Keratinocyte (primary cell): Measurements from ENCODE around the gene ACBD7. TPM values are rescaled to one million over a fixed set of nuclear protein-coding genes. Genes with fewer than 3 reads are reported as not detected.

Experiments
- DNase-seq: peaks from one replicate; pipeline ENCODE4 v3.0.0-alpha.2; 2011; ENCODE audit warnings: low read depth, missing footprints, low spot score
- FAIRE-seq: peaks from 2 replicates; lab custom pipeline; 2011; peaks lifted over from hg19 to GRCh38; lab: Jason Lieb, UNC
- H2AFZ ChIP-seq: 2 replicates; pipeline ENCODE4 v1.6.0; 2012; ENCODE audit warnings: low read length, control low read depth, inconsistent platforms; ENCODE audit not compliant: control insufficient read depth
- H3K27ac ChIP-seq: 2 replicates; pipeline ENCODE4 v1.5.1; 2011; ENCODE audit warnings: low read length; ENCODE audit not compliant: control insufficient read depth, insufficient read depth
- H3K27me3 ChIP-seq: 3 replicates; pipeline ENCODE4 v1.6.0; 2011; ENCODE audit warnings: low read length; ENCODE audit not compliant: control insufficient read depth, insufficient read depth; ENCODE audit errors: extremely low read depth
- H3K36me3 ChIP-seq, 2 experiments: 2 replicates in 1 of 2; 3 replicates in 1 of 2; pipeline ENCODE4 v1.5.1; 2011; ENCODE audit warnings: low read length in 2 of 2, mild to moderate bottlenecking in 1 of 2; ENCODE audit not compliant: control insufficient read depth in 2 of 2, insufficient read depth in 2 of 2; ENCODE audit errors: extremely low read depth in 1 of 2
- H3K4me1 ChIP-seq: 3 replicates; pipeline ENCODE4 v1.5.1; 2011; ENCODE audit warnings: low read length; ENCODE audit not compliant: control insufficient read depth, insufficient read depth; ENCODE audit errors: extremely low read depth
- H3K4me2 ChIP-seq: 3 replicates; pipeline ENCODE4 v1.6.0; 2011; ENCODE audit warnings: low read depth, low read length; ENCODE audit not compliant: control insufficient read depth, insufficient read depth; ENCODE audit errors: extremely low read depth
- H3K4me3 ChIP-seq, 3 experiments: fragments of 200-600 bp in 1 of 3; sonication (generic) in 1 of 3; 2 replicates in 2 of 3; 3 replicates in 1 of 3; pipeline ENCODE4 v1.5.1; 2011 to 2016; ENCODE audit warnings: low read length in 3 of 3, mild to moderate bottlenecking in 3 of 3, control low read depth in 2 of 3, inconsistent platforms in 1 of 3, low read depth in 1 of 3, mixed read lengths in 1 of 3, mixed run types in 1 of 3, moderate library complexity in 1 of 3; ENCODE audit not compliant: control insufficient read depth in 2 of 3, insufficient read depth in 2 of 3; ENCODE audit errors: extremely low read depth in 1 of 3
- H3K79me2 ChIP-seq: 2 replicates; pipeline ENCODE4 v1.6.0; 2012; ENCODE audit warnings: low read length; ENCODE audit not compliant: control insufficient read depth, insufficient read depth
- H3K9ac ChIP-seq: 3 replicates; pipeline ENCODE4 v1.6.0; 2011; ENCODE audit warnings: low read length; ENCODE audit not compliant: control insufficient read depth, insufficient read depth; ENCODE audit errors: extremely low read depth
- H3K9me1 ChIP-seq: 3 replicates; pipeline ENCODE4 v1.6.0; 2011; ENCODE audit warnings: low read length; ENCODE audit not compliant: control insufficient read depth, insufficient read depth; ENCODE audit errors: extremely low read depth
- H3K9me3 ChIP-seq: 2 replicates; pipeline ENCODE4 v1.5.1; 2012; ENCODE audit warnings: low read depth, low read length; ENCODE audit not compliant: control insufficient read depth
- H4K20me1 ChIP-seq: 3 replicates; pipeline ENCODE4 v1.6.0; 2011; ENCODE audit warnings: low read length; ENCODE audit not compliant: control insufficient read depth, insufficient read depth; ENCODE audit errors: extremely low read depth
- EZH2 ChIP-seq: IDR thresholded peaks from one replicate; pipeline ENCODE4 v1.6.1; 2012; ENCODE audit warnings: inconsistent platforms, mild to moderate bottlenecking, low read length, moderate library complexity
- dilution Hi-C: fragments of 300-500 bp; cut with MboI; formaldehyde crosslinking; loops from one replicate; pipeline ENCODE4 v1.7.0; 2020; ENCODE audit warnings: low sequenced_read_pairs; ENCODE audit not compliant: extremely low pct_ligation_motif_present
- polyA plus RNA-seq, 5 experiments: library from polyadenylated mRNA; depleted of rRNA in 3 of 5; stranded (reverse) in 3 of 5; stranded (forward) in 1 of 5; unstranded in 1 of 5; fragments of >200 nt; gene quantifications; 1 replicate in 1 of 5; 2 replicates in 3 of 5; 3 replicates in 1 of 5; pipeline versions ENCODE4 v1.2.1 to v1.2.3, GENCODE V29; 2011 to 2012; ENCODE audit warnings: missing spikeins in 2 of 5, low read depth in 1 of 5, low replicate concordance in 1 of 5
- TF ChIP-seq, protein P1 (sequence below), 3 experiments: IDR thresholded peaks in 1 of 3; conservative IDR thresholded peaks in 1 of 3; optimal IDR thresholded peaks in 1 of 3; 2 replicates in 2 of 3; 3 replicates in 1 of 3; pipeline versions ENCODE3 to v1.5.1; 2011; ENCODE audit warnings: low read length in 3 of 3, mild to moderate bottlenecking in 3 of 3, moderate library complexity in 2 of 3, control low read depth in 1 of 3, inconsistent platforms in 1 of 3; ENCODE audit not compliant: insufficient read depth in 2 of 3; ENCODE audit errors: extremely low read depth in 1 of 3

The ACBD7 gene
- polyA plus RNA-seq, 1 donor (not counting 4 experiments of a cell fraction or from before 2014, with no cell fraction given): 0.20 TPM

DNA sequence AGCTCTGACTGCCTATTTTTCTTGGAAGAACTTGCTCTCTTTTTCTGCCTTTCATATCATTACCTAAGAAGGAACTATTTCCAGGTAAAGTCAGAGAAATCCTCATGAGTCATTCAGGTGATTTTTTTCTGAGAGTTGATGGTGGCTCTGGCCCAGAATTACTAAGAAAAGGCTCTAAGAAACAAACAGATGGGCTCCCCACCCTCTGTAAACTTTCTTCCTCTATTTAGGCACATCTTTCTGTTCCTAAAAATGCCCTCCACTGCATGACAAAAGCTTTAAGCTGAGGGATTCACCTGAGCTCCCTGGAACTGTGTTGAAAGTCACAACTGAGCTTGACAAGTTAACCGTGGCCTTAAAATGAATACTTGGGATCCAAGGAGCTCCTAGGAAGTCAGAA lies 43.2 kb downstream of the ACBD7 start:
- Histone ChIP-seq H3K27ac (no peak overlapping the region), H4K20me1 (no peaks in the 10 kb centered on the region), H3K9me1 (no peaks in the 10 kb centered on the region), H3K79me2 (no peaks in the 10 kb centered on the region), H3K27me3 (no peaks in the 10 kb centered on the region), H3K9me3 (no peaks in the 10 kb centered on the region), H2AFZ (peak overlapping the region; percentile 33), H3K9ac (no peak overlapping the region), H3K4me2 (no peak overlapping the region), H3K4me3 (no peak overlapping the region), H3K4me1 (peaks cover 11% of the 10 kb centered on the region), H3K36me3 (no peaks in the 10 kb centered on the region)
- DNase-seq: no peak
- TF ChIP-seq, protein P1, sequence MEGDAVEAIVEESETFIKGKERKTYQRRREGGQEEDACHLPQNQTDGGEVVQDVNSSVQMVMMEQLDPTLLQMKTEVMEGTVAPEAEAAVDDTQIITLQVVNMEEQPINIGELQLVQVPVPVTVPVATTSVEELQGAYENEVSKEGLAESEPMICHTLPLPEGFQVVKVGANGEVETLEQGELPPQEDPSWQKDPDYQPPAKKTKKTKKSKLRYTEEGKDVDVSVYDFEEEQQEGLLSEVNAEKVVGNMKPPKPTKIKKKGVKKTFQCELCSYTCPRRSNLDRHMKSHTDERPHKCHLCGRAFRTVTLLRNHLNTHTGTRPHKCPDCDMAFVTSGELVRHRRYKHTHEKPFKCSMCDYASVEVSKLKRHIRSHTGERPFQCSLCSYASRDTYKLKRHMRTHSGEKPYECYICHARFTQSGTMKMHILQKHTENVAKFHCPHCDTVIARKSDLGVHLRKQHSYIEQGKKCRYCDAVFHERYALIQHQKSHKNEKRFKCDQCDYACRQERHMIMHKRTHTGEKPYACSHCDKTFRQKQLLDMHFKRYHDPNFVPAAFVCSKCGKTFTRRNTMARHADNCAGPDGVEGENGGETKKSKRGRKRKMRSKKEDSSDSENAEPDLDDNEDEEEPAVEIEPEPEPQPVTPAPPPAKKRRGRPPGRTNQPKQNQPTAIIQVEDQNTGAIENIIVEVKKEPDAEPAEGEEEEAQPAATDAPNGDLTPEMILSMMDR (optimal IDR thresholded peaks at IDR 0.05 in 1 of 3, IDR thresholded peaks at IDR 0.05 in 1 of 3, conservative IDR thresholded peaks at IDR 0.05 in 1 of 3; ENCODE audit: extremely low read depth in 1 of 3, insufficient read depth in 2 of 3, low read length in 3 of 3): no peak
- TF ChIP-seq EZH2: no peak
- FAIRE-seq: no peak
- dilution Hi-C loops: no loop called here

DNA sequence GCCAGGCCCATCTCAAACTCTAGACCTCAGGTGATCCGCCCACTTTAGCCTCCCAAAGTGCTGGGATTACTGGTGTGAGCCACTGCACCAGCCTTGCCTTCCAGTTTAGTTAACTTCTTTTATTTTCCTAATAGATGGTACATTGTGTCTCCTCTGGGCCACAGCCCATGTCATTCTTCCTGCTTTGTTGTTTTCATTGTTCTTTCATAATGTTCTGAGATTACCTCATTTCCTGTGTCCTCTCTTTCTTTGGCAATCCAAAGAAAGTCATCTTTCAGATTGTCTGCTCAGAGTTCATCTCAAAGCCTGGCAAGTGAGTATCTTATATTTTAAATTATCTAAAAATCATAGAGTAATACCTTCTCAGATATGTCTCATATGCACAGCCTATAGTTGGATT lies 44.9 kb downstream of the ACBD7 start, which contains the start of gene OLAH:
TSS of gene OLAH (plus strand) at position 270 of the 400 bp plus-strand sequence. CDS start 3,346 bp downstream, outside the sequence.
- no peak for TF ChIP-seq EZH2
- TF ChIP-seq, protein P1 (optimal IDR thresholded peaks at IDR 0.05 in 1 of 3, IDR thresholded peaks at IDR 0.05 in 1 of 3, conservative IDR thresholded peaks at IDR 0.05 in 1 of 3; ENCODE audit: extremely low read depth in 1 of 3, insufficient read depth in 2 of 3, low read length in 3 of 3): no peak
- Histone ChIP-seq H3K27me3 (no peaks in the 10 kb centered on the region), H3K9me1 (no peaks in the 10 kb centered on the region), H3K79me2 (no peaks in the 10 kb centered on the region), H3K9ac (no peak within 1 kb of the TSS), H3K27ac (peak within 1 kb of the TSS; percentile 31), H3K4me3 (no peak within 1 kb of the TSS), H3K36me3 (no peaks in the 10 kb centered on the region), H3K9me3 (no peaks in the 10 kb centered on the region), H4K20me1 (no peaks in the 10 kb centered on the region), H3K4me2 (no peak within 1 kb of the TSS), H2AFZ (peak within 1 kb of the TSS; percentile 19), H3K4me1 (peaks cover 11% of the 10 kb centered on the region)
- dilution Hi-C loops: no loop called here
- DNase-seq (no peak), FAIRE-seq (no peak)
